GM12872 (cell line): Measurements from ENCODE around the gene EHD1.

Source experiments
- CTCF ChIP-seq: IDR thresholded peaks from 3 replicates; pipeline ENCODE4 v1.5.1; 2011; ENCODE audit warnings: low read depth, mild to moderate bottlenecking, low read length, moderate library complexity; ENCODE audit not compliant: insufficient read depth

EHD1 gene

GRCh38 chr11:64908766-64909165, 30.3 kb upstream of the EHD1 start:
- TF ChIP-seq CTCF, result no peak

GRCh38 chr11:64906314-64906635, 27.9 kb upstream of the EHD1 start:
- no peak for TF ChIP-seq CTCF

GRCh38 chr11:64905516-64906313, 27.3 kb upstream of the EHD1 start:
- TF ChIP-seq CTCF, result no peak

GRCh38 chr11:64903291-64903833, 24.9 kb upstream of the EHD1 start:
- TF ChIP-seq CTCF, result no peak

- TF ChIP-seq CTCF, result no peak
Measured at GRCh38 chr11:64902102-64902900, 23.9 kb upstream of the EHD1 start.

- TF ChIP-seq CTCF, result no peak
Measured at GRCh38 chr11:64900774-64901173, 22.4 kb upstream of the EHD1 start.

GRCh38 chr11:64900263-64900678, 21.9 kb upstream of the EHD1 start:
- TF ChIP-seq CTCF, result no peak
